ENCODE measurements around the gene TRAFD1.

GRCh38 chr12:112183141-112184021 lies 58.0 kb downstream of the TRAFD1 start:
- TF ChIP-seq, protein P1, sequence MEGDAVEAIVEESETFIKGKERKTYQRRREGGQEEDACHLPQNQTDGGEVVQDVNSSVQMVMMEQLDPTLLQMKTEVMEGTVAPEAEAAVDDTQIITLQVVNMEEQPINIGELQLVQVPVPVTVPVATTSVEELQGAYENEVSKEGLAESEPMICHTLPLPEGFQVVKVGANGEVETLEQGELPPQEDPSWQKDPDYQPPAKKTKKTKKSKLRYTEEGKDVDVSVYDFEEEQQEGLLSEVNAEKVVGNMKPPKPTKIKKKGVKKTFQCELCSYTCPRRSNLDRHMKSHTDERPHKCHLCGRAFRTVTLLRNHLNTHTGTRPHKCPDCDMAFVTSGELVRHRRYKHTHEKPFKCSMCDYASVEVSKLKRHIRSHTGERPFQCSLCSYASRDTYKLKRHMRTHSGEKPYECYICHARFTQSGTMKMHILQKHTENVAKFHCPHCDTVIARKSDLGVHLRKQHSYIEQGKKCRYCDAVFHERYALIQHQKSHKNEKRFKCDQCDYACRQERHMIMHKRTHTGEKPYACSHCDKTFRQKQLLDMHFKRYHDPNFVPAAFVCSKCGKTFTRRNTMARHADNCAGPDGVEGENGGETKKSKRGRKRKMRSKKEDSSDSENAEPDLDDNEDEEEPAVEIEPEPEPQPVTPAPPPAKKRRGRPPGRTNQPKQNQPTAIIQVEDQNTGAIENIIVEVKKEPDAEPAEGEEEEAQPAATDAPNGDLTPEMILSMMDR (IDR thresholded peaks at IDR 0.05) = no peak
- TF ChIP-seq EZH2 (IDR thresholded peaks at IDR 0.05) = no peak
